Stimulated activated CD4-positive, alpha-beta T cell treated with anti-CD3 and anti-CD28 coated beads, Interleukin-2, amount 100 ng/mL, for 48 hours (primary cell): ENCODE results near the gene CFAP90.

Experiments used
- DNase-seq, 2 donors: peaks; one replicate each; pipeline ENCODE4 v3.0.0-alpha.2; 2020

CFAP90 gene

DNA sequence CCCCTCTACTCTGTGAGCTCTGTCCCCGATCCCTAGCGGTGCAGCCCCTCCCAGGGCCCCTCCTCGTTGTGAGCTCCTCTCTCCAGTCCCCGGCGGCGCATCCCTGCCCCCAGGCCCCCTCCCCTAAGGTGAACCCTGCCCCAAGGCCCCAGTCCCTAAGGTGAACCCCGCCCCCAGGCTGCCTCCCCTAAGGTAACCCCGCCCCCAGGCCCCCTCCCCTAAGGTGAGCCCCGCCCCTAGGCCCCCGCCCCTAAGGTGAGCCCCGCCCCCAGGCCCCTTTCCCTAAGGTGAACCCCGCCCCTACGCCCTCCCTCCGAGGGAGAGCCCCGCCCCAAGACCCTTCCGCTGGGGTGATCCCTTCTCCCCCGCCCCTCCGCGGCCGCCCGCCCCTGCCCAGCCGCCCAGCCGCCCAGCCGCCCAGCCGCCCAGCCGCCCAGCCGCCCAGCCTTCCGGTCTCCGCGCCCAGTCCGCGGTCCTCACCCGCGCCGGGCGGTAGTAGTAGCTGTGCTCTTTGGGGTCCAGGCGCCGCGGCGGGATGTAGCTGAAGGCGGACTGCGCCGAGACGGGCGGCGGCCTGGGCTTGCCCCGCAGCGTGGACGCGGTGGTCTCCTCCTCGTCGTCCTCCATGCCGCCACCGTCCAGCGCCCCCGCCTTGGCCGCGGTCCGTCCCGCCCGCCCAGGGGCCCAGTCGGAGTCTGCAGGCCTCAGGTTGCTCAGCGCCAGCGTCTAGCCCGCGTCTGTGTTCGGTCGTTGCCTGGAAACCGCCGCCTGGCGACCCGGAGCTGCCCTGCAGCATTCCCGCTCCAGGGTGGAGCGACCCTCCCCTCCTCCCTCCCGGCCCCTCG is at the start of gene CFAP90:
Gene CFAP90 (minus strand): TSS at position 739 of the 845 bp plus-strand sequence. CDS start 112 bp downstream, at position 627.
- no peak for DNase-seq

DNA sequence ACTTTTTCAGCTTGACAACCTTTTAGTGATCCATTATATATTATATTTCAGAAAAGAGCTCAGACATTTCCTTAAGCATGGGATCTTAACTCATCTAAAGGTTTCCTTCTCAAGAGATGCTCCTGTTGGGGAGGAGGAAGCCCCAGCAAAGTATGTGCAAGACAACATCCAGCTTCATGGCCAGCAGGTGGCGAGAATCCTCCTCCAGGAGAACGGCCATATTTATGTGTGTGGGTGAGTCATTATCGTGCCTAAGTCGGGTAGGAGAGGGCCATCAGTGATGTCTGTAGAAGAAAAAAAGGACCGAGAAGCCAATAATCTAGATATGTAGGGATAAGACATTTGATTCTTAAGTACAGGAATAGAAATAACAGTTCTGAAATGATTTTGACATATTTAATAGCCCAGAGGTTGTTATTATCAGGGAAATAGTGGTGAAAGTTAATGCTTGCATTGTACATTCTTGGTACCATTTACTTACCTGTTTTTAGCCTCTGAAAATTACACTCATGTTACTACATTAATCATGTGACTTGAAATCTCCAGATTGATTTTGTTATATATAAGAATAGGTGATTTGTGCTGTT is 46.2 kb upstream of the CFAP90 start:
- no peak for DNase-seq

DNA sequence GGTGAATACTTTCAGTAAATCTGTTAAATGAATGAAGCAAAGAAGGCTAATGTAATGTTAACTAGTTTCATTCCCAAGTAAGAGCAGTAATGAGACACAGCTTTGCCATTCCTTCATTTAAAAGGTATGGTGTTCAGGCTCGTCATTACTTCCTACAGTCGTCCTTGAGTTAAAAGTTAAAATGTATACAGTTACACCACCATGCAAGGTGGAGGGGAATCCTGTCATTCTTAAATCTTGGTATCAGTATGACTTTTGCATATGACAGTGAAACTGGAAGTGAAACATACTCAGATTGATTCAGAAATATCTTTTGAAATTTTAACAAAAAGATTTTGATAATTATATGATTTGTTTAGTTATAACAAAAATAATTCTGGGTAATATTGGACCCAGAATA is 43.9 kb upstream of the CFAP90 start:
- no peak for DNase-seq

DNA sequence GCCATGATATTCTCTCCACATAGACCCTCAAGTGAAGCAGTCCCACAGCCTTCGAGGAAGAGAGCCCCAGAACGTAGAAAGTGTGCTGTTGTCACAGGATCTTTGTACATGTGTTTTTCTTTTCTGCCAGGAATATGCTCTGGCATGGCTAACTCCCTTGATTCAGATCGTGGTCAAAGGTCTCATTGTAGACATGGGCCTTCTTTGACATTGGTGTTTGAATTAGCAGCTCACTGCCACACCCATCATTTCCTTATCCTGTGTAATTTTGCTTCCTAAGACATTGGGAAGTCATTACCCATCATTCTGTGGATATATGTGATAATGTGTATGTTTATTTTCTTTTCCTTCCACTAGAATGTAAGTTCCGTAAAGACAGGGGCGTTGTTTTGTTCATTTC is 43.5 kb upstream of the CFAP90 start:
- DNase-seq, result no peak

GRCh38 chr5:7888901-7889300 is 38.0 kb upstream of the CFAP90 start:
- no peak for DNase-seq

GRCh38 chr5:7886849-7887475 is 36.0 kb upstream of the CFAP90 start:
- DNase-seq, result no peak

GRCh38 chr5:7884491-7885267 is 33.7 kb upstream of the CFAP90 start:
- no peak for DNase-seq

GRCh38 chr5:7882926-7883325 is 32.0 kb upstream of the CFAP90 start:
- DNase-seq, result no peak

GRCh38 chr5:7881816-7882215 is 30.9 kb upstream of the CFAP90 start:
- no peak for DNase-seq

DNA sequence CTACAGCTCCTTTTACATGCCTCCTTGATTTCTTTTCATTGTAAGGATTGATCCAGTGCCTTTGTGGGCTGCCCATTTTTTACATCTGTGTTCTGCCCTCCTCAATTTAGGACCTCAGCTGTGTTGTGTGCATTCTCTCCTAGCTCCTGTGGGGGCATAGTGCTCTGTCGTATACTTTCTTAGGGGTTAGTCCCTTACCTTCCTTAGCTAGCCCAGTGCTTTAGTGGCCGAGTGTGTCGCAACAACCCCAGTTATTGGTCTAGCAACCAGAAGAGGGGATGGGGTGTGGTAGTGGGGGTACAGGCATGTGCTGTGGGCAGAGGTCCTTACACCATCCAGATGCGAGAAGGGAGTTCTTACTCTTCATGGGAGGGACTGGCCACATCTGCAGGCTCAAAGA is 30.2 kb upstream of the CFAP90 start:
- no peak for DNase-seq

DNA sequence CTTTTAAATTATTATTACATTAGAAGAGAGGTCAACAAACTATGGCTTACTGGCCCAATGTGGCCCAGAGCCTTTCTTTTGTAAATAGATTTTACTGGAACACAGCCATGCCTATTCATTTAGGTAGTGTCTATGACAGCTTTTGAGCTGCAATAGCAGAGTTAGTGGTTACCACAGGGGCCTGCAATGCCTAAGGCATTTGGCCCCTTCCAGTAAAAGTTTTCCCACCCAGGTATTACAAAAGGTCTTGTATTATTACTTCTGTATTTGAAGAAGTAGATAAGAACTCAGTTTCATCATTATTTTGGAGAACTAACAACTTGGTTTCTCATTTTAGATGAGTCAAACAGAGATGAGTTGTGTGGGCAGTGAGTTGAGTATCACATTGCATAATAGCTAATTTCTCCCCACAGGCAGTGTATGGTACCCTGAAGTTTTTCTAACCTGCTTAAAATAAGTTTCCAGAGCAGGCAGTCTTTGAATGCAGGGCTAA is 27.5 kb upstream of the CFAP90 start:
- DNase-seq, result no peak

DNA sequence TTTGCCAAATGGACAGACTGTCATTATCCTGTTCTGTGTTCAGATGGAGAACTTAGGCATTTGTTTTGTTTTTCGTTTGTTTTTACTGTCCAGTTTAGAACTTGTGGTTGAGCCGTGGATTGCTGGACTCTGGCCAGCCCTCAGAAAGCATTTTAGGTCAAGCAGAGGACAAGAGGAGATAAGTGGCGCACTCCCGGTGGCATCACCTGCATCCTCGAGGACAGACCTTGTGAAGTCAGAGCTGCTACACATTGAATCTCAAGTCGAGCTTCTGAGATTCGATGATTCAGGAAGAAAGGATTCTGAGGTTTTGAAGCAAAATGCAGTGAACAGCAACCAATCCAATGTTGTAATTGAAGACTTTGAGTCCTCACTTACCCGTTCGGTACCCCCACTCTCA is 26.9 kb upstream of the CFAP90 start:
- no peak for DNase-seq

DNA sequence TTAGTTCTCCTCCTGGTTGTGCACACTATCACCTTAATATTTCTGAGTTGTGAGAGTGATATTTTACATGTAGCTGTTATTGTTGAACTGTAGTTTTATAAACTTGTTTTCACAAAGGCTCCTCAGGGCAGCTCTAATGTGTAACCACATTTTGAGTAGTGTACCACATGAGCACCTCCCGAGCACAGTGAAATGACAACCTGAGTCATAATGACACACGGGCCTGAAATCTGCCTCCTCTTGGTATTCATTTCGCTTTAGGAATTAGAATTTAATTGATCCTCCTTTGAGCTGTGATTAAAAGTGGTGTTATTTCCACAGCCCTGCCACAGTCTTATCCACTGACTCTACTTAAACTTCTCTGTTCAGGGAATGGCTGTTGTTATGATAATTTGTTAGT is 25.9 kb upstream of the CFAP90 start:
- no peak for DNase-seq

- DNase-seq, result no peak
Observed at GRCh38 chr5:7875151-7875550, 24.2 kb upstream of the CFAP90 start.

GRCh38 chr5:7874639-7875038 is 23.7 kb upstream of the CFAP90 start:
- DNase-seq, result no peak

GRCh38 chr5:7873216-7873615 is 22.3 kb upstream of the CFAP90 start:
- DNase-seq, result peak in 1 of 2 donors; percentile 34

DNA sequence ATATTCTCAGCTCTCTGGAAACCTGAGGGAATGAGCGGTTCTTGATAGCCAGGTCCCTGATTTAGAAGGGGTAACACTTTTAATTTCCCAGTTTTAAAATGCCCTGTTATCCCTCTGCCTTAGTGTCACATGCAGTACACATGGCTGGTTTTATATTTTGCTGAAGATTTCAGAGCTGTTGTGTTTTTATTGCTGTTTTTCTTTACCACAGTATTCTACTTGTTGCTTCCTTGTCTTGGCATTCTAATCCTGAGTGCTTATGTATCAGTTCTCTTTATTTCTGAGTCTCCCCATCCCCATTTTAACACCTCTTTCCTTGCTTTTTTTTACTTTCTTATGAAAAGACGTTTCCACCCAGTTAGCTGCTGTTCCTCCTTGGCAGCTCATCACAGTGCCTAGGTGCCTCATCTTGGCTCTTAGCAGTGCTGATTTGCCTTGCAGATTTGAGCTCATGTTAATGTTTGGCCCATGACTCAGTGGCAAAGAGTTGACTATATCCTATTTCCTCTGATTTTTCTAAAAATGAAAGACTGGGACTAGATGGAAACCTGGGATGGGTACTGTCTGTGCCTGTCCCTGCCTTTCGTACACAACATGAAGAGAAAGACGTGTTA is 21.7 kb upstream of the CFAP90 start:
- no peak for DNase-seq

DNA sequence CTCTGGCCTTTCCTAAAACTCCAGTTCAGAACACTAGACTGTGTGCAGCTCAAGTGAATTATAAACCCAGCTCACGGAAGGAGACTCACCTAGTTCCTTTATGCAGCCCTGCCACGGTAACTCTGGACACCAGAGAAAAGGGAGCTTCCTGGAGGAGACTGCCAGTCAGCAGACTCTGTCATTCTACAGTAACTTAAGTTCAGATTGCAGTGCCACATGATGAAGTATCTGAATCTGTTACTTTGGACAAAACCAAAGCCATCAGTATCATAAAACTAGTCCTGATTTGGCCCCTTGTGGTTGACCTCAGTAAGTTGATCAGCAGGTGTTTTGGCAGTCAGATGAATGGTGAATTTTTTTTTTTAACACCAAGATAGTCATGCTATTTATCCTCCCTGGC is 20.7 kb upstream of the CFAP90 start:
- DNase-seq, result no peak

- DNase-seq, result peak in 1 of 2 donors; percentile 33
Observed at GRCh38 chr5:7869474-7870136, 18.7 kb upstream of the CFAP90 start.

DNA sequence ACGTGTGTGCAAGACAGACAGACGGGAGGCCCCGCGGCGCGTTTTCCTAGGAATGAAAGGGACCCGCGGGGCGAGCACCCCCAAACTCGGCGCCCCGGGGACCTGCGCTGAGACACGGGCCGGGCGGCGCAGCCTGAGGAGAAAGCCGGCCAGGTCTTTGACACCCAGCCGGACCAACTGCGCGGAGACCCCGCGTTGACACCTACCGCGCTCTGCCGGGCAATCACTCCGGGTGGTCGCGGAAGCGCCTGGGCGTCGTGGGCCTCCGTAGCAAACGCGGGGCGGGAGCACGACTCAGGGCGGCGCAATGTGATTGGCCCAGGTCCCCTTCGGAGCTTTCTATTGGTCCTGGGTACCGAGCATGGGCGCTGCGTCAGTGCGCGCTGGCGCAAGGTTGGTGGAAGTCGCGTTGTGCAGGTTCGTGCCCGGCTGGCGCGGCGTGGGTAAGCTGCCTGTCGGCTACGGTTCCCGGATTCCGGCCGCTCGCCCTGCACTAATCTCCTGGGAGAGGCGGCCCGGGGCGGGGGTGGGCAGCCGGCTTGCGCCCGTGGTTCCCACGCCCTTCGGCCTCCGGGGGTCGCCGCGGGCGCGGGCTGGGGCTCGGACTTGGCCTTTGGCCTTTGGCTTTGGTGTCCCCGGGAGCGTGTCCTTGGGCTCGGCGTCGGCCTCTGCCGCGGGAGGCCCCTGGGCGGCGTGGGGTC is 18.0 kb upstream of the CFAP90 start, which contains the start of the genes FASTKD3 and MTRR:
Gene FASTKD3 (minus strand): TSS at position 259 of the 701 bp plus-strand sequence. CDS start 948 bp downstream, outside the sequence.
Gene MTRR (plus strand): TSS at position 376 of the 701 bp plus-strand sequence. CDS start 1,647 bp downstream, outside the sequence.
- DNase-seq, result peak; percentile 78 to 80

DNA sequence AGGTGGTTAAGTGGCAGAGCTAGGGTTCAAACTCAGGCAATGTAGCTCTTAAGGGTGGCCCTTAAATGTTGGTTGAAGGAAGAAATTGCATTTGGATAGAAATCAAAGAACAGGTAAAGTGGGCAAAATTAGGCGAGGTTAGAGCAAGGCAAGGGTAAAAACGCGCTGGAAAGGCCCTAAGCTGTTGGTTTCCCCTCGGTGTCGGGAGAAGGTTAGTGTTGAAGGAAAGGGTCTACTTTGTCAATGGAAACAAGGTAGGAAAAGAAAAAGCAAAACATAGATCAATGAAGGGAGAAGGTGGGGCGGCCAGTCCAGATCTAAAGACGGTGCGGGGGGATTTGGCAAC is 17.5 kb upstream of the CFAP90 start:
- DNase-seq, result no peak
